Parathyroid adenoma (tissue), 2 donors: ENCODE results near the gene CUL7.

Source experiments
- H2AFZ ChIP-seq: fragments of 300-600 bp; sonication (generic); one replicate; pipeline ENCODE4 v1.7.0; 2017; ENCODE audit warnings: antibody characterized with exemption, mild to moderate bottlenecking
- H3K27ac ChIP-seq: fragments of 300-600 bp; sonication (generic); one replicate; pipeline ENCODE4 v1.7.0; 2017
- H3K27me3 ChIP-seq: fragments of 300-600 bp; sonication (generic); one replicate; pipeline ENCODE4 v1.7.0; 2017; ENCODE audit warnings: low read length; ENCODE audit not compliant: control insufficient read depth, insufficient read depth
- H3K36me3 ChIP-seq: fragments of 300-600 bp; sonication (generic); one replicate; pipeline ENCODE4 v1.7.0; 2017; ENCODE audit warnings: low read length; ENCODE audit not compliant: control insufficient read depth, insufficient read depth
- H3K4me1 ChIP-seq: fragments of 300-600 bp; sonication (generic); one replicate; pipeline ENCODE4 v1.7.0; 2017; ENCODE audit warnings: control low read depth
- H3K4me2 ChIP-seq: fragments of 300-600 bp; sonication (generic); one replicate; pipeline ENCODE4 v1.7.0; 2017; ENCODE audit warnings: low read length
- H3K4me3 ChIP-seq: fragments of 300-600 bp; sonication (generic); one replicate; pipeline ENCODE4 v1.7.0; 2017; ENCODE audit warnings: low read depth, low read length
- H3K79me2 ChIP-seq: fragments of 300-600 bp; sonication (generic); one replicate; pipeline ENCODE4 v1.7.0; 2017; ENCODE audit warnings: control low read depth
- H3K9ac ChIP-seq: fragments of 300-600 bp; sonication (generic); one replicate; pipeline ENCODE4 v1.7.0; 2017; ENCODE audit warnings: mild to moderate bottlenecking
- H3K9me3 ChIP-seq: fragments of 300-600 bp; sonication (generic); one replicate; pipeline ENCODE4 v1.7.0; 2017; ENCODE audit warnings: low read length; ENCODE audit not compliant: control insufficient read depth
- CTCF ChIP-seq: fragments of 300-600 bp; sonication (generic); IDR thresholded peaks from one replicate; pipeline ENCODE4 v1.7.0; 2017; ENCODE audit warnings: antibody characterized with exemption, mild to moderate bottlenecking
- donor health status: primary hyperparathyroidism.

Gene CUL7

DNA sequence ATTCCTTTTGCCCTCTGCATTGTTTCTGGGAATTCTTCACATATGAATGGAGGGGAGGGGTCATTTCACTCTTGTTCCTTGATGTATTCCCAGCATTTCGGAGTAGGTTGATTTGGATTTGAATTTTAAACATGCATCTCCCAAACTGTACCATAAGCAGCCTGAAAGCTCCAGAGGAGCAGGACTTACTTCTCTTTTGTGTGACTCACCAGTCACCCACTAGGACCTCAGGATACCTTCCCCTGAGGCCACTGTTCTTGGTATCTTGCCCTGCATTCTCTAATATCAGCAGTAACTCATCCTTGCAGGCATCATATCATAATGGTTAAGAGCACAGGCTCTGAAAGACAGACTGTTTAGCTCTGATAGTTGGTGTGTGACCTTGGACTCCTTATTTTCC lies 4.9 kb upstream of the CUL7 start:
- no peak overlapping the region for H2AFZ ChIP-seq
- no peak for TF ChIP-seq CTCF
- no peaks in the 10 kb centered on the region for H3K27me3 ChIP-seq
- peak overlapping the region; percentile 94 for H3K27ac ChIP-seq
- peaks cover 20% of the 10 kb centered on the region for H3K79me2 ChIP-seq
- no peaks in the 10 kb centered on the region for H3K9me3 ChIP-seq
- H3K4me1 ChIP-seq = peaks cover 35% of the 10 kb centered on the region
- peak overlapping the region; percentile 88 for H3K4me2 ChIP-seq
- peak overlapping the region; percentile 79 for H3K4me3 ChIP-seq
- peak overlapping the region; percentile 94 for H3K9ac ChIP-seq
- no peaks in the 10 kb centered on the region for H3K36me3 ChIP-seq

GRCh38 chr6:43055966-43056365 lies 2.3 kb upstream of the CUL7 start:
- Histone ChIP-seq H3K4me2 (peak overlapping the region; percentile 40), H2AFZ (no peak overlapping the region), H3K9ac (no peak overlapping the region), H3K27ac (peak overlapping the region; percentile 75), H3K79me2 (peaks cover 15% of the 10 kb centered on the region), H3K27me3 (no peaks in the 10 kb centered on the region), H3K4me1 (peaks cover 42% of the 10 kb centered on the region), H3K36me3 (no peaks in the 10 kb centered on the region), H3K4me3 (no peak overlapping the region), H3K9me3 (no peaks in the 10 kb centered on the region)
- no peak for TF ChIP-seq CTCF

DNA sequence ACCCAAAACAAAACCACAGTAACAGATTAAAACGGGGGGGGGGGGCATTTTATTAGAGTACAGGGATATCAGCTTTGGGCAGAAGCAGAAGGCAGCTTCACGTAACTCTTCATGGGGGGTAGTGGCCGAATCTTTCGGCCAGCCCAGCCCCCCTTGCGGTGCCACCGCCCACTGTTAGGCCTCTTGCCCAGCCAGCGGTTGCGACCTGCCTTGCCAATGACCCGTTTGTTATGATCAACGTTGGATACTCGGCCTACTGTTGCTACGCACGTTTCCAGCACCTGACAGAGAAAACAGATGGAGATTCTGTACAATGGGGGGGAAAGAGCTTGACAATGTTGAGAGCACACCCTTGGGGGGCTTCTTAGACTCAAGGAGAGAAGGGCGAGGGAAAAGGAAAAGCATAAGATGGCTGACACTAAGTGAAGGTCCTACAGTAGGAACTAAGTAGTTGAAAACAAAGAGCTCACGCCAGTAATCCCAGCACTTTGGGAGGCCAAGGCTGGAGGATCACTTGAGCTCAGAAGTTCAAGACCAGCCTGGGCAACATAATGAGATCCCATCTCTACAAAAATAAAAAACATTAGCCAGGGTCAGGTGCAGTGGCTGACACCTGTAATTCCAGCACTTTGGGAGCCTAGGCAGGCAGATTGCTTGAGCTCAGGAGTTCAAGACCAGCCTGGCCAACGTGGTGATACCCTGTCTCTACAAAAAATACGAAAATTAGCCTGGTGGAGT lies 724 bp upstream of the CUL7 start:
- Histone ChIP-seq H3K9ac (no peak overlapping the region), H3K4me2 (peak overlapping the region; percentile 96), H2AFZ (peak overlapping the region; percentile 89), H3K27me3 (no peaks in the 10 kb centered on the region), H3K27ac (peak overlapping the region; percentile 75), H3K36me3 (no peaks in the 10 kb centered on the region), H3K4me3 (peak overlapping the region; percentile 73), H3K9me3 (no peaks in the 10 kb centered on the region), H3K4me1 (peaks cover 37% of the 10 kb centered on the region), H3K79me2 (peaks cover 13% of the 10 kb centered on the region)
- TF ChIP-seq CTCF = no peak

- H3K4me1 ChIP-seq = peaks cover 31% of the 10 kb centered on the region
Observed at GRCh38 chr6:43052842-43053544, 658 bp downstream of the CUL7 start.

More at GRCh38 chr6:43052842-43053544, 658 bp downstream of the CUL7 start:
- H3K27me3 ChIP-seq = no peaks in the 10 kb centered on the region
- H3K4me2 ChIP-seq = peak overlapping the region; percentile 96
- peak overlapping the region; percentile 75 for H3K27ac ChIP-seq
- peak overlapping the region; percentile 73 for H3K4me3 ChIP-seq
- H2AFZ ChIP-seq = peak overlapping the region; percentile 89
- H3K36me3 ChIP-seq = no peaks in the 10 kb centered on the region
- H3K79me2 ChIP-seq = peaks cover 3% of the 10 kb centered on the region
- TF ChIP-seq CTCF = no peak
- H3K9ac ChIP-seq = peak overlapping the region; percentile 46
- no peaks in the 10 kb centered on the region for H3K9me3 ChIP-seq
